GM15510 (cell line): ENCODE measurements around the gene EHF.

ENCODE experiments used
- POLR2A ChIP-seq: IDR thresholded peaks from 3 replicates; pipeline ENCODE4 v1.6.1; 2011; ENCODE audit warnings: borderline replicate concordance; ENCODE audit not compliant: insufficient read length; ENCODE audit errors: extremely low read depth

EHF gene

DNA sequence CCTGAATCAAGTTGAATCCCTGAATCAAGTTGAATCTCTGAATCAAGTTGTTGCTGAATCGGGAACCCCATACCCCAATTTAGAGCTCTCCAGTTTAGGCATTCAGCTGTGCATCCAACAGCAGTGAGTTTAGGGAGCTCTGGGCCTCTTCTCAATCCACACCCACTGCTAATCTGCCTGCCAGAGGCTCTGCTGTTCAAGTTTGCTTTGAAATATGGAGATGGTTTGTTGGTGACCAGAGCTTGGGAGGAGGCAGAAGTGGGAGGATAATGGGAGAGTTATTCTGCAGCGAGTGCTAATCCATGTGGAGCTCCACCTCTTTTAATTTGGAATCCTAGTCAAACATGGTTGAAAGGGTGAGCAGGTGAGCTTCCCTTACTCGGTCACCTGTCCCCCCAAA is 22.4 kb downstream of the EHF start:
- TF ChIP-seq POLR2A: no peak

DNA sequence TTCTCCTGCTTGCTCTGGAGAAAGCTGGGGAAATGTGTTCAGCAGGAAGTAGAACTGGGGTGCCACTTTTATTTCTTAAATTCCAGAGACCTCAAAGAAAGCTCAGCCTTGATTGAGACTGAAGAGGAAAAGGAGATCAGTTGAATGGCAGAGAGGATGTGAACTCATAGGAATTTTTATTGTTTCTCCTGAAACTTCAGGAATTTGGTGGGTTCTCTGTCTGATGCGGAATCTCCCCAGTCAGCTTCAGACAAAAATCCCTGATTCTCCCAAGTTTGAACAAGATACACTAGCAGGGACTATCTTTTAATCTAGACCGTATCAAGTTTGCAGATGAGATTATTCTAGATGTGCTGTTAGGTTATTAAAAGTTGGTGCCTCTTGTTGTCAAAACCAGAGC is 23.0 kb downstream of the EHF start:
- no peak for TF ChIP-seq POLR2A

DNA sequence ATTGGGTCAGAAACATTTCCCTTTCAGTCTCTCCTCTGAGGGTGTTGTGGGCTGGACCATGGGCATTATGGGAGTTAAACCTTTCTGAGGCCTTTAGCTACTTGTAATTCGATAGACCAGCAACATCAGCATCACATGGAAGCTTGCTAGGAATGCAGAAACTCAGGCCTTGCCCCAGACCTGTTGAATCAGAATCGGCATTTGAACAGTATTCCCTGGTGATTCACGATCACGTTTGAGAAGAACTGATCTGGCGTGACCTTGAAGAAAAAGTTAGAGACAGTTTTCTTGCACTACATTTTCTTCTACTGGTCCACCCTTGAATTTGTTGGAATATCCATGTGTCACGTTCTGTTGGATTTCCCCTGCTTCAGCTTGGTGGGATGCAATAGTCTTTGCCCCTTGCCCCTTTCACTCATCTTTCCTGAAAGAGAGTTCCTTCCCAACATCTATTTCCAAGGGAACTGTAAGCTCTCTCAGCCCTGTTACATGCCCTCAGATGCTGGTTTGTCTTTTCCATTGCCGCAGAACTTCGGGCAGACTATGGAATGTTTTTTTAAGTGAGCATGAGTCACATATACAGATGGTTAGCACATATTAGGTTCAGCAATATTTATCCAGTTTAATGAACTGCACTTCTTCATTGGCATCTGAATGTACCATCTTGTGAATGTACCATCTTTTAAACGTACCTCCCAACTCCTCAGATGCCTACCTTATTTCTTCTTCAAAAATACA is 23.9 kb downstream of the EHF start:
- no peak for TF ChIP-seq POLR2A

DNA sequence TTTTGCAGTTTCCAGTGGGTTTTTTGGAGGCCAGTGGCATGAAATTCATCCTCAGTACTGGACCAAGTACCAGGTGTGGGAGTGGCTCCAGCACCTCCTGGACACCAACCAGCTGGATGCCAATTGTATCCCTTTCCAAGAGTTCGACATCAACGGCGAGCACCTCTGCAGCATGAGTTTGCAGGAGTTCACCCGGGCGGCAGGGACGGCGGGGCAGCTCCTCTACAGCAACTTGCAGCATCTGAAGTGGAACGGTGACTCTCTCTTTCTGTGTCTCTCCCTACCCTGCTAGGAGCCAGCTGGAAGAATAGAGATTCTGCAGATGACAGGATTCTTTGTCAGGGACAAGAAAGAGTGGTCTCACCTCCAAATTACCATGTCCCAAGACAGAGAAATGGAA is 25.5 kb downstream of the EHF start:
- TF ChIP-seq POLR2A: no peak

DNA sequence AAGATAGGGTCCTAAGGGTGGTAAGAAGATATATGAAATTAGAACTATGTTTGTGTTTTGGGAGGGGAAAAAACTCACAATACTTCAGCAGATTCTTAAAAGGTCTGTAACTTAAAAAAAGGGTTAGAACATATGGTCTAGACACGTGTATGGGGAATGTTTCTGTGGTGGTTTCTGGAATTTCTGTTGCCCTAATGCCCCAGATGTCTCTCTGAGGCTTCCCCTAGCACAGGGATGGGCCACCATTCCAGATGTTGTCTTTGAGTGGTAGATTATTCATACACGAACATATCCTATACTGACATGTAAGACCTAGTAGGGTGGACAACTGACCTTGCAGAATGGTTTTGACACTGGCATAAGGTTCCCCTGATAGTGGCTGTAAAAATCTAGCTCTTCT is 26.2 kb downstream of the EHF start:
- no peak for TF ChIP-seq POLR2A

DNA sequence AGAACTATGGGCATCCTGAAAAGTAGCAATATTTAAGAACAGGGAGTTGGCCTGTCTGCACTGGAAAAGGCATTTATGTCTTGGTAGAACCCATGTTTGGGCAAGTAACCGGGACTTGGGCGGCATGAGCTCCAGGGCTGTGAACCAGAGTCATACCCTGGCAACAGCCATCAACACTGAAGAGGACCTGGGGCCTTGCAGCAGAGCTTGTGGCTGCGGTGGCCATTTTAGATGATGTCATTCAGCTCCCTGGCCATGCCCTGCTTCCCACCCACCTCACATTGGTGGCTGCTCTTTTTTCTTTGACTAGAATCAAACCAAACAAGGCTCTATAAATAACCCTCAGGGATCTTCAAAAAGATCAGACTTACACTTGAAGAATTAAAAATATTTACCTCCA is 26.6 kb downstream of the EHF start:
- TF ChIP-seq POLR2A: no peak

DNA sequence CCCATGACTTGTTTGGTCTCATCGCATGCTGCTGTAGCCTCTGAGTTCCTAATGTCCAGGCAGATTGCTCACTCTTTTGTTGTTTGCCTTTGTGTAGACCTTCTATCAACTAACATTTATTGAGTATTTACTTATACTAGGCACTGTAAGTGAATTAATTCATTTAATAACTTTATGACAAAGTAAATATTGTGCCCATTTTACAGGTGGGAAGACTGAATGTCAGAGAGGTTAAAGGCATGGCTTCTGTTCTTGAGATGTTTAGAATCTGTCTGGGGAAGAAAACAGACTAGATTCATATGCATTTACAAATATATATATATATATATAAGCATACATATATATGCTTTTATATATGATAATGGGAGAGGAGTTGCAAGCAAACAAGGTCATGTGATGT is 27.1 kb downstream of the EHF start:
- TF ChIP-seq POLR2A: no peak

DNA sequence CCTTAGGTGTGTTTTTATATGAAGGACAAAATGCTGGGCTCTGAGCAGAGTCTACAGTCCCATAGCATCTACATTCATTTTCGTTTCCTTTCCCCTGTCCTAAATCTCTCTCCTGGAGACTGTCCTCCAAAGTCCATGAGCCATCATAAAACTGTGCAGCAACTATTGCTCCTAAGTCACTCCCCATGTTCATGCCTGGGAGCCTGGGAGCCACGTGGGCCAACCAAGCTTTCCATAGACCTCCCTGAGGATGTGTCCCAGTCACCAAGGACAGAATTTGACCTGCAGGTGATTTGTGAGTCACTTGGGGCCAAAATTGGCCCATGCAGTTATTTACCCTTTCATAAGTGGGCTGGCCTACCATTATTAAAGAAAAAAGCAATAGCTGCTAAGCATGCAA is 28.7 kb downstream of the EHF start:
- no peak for TF ChIP-seq POLR2A

DNA sequence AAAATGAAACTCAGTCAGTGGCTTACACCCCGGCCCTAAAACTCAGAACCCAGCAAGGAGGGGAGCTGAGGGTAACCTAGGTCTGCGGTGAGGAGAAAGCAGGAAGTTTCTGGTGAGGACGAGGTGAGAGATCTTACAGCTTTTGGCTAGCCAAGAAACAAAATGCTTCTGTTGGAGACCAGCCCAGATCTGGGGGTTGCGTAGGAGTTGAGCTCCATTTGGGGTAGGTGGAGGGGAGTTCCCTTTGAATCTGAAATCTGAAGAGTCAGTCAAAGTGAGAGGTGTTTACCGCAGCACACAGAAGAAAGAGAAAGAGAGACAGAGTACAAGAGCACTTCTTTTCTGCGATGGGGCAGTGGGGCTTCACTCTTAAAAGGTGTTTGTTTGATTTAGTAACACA is 29.6 kb downstream of the EHF start:
- no peak for TF ChIP-seq POLR2A

DNA sequence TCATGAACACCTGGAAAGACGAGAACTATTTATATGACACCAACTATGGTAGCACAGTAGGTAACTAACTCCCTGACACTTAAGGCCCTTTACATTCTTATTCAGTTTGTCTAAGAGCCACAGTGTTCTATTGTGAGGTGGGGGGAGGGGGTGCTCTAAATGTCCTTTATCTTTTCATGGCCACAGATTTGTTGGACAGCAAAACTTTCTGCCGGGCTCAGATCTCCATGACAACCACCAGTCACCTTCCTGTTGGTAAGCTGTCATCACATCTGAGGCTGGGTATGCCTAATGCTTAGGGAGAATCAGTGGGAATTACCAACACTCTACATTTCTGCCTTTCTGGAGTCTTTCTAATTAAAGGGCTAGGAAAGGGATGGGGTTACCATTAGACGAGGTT is 30.7 kb downstream of the EHF start:
- no peak for TF ChIP-seq POLR2A

DNA sequence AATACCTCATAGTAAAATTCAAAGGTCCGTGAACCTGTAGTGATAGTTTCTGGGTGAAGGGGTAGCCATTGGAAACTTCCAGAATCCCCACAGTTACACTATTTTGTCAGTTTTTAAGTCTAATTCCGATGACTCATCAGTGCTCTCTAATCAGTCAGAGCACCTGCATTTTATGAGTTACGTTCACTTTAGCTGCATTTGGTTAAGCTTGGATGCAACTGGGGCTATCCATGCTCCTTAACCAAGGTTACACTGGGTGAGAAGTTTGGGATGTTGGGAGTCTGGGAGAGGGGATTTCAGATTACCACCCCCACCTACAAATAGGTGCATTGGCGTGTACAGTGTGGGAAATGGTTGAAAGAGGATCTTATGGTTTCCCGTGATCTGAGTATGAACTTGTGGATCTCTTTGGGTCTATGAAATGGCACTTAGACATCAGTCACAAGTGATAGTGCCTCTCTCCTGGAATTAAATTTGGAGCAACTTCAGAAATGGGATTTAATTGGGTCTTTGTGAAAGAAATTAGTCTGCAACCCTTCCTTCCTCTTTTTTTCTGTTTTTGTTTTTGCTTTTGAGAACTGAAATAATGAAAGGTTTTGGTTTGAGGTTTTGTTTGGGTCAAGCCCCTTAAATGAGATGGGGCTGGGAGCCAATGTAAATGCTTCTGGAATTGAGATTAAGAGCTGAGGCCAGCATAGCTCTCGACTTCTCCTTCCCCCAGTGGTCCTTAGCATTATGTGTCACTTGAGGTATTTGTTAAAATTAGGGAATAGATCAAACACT is 31.5 kb downstream of the EHF start:
- TF ChIP-seq POLR2A: no peak

DNA sequence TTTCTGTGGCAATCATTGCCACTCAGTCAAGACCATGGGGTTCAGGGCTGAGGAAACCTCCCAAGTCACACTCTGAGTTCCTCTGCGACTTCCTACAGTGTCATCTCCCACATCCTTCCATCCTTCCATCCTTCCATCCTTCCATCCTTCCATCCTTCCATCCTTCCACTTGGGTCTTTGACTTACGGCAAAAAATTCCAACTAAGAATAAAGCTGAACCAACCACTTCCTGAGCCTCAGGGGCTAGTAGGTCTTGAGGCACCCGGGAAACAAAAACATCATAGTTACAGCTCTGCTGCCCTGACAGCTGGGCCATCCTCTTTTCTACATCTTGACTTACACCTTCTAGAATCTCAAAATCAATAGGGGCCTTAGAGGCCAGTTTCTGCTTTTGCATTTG is 32.1 kb downstream of the EHF start:
- TF ChIP-seq POLR2A: no peak

DNA sequence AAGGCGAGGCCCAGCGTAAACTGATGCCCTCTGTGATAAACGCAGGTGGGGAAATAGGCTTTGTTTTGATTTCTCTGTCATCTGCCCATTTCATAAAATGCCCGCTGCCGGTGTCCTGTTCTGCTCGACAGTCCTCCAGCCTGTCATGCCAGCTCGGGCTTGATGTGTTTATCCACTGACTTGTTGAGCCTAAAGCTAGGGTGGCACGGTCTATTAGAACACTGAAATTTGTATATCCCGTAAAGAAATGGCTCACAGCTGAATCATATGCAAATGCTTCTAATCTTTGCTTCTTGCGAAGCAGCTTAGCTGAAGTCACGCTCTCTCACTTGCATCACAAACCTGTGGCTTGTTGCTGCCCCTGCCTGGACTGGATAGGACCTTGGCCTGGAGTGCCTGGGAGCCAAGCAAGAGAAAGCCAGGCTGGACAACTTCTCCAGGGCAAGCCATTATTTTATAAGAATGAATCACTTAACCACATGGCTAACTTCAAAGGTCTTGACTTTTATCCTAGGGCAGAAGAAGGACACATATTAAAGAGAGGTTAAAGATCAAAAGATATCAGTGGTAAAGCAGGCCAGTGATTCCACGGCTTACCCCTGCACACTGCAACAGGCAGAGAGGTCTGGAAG is 33.1 kb downstream of the EHF start:
- no peak for TF ChIP-seq POLR2A

DNA sequence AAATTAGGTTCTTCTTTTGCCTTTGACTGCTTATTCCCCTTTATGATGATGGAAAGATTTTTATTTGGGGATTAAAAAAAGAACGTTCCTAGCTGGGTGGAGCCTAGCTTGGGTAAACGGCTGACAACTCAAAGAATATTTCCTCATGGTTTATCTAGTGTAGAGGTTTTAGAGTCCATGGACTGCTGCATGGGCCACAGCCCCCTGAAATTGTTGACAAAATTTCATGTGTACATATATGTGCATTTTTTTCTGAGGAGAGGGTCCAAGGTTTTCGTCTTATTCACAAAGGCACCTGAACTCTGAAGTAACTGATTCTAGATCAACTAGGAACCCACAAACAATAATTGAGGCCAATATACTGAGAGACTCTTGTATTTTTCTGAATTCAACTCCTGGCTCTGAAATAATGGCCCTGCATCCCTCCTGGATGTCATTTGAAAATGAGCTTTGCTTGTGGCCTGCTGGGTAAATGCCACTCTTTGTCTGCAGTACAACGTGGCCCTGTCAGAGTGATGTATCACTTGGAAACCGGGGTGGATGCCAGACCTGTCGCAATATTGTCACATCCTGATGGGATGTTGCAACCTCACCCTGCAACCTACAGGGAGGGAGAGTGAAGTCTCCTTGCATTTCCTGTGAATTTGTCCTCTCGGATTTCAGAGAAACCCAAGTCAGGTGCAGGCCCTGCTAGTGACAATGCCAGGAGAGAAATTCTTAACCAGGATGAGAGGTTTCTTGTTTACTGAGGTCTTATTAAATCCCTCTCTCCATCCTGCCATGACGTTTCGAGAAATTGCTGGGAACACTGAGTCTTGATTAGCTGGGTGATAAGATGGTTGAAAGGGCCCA is 33.8 kb downstream of the EHF start:
- no peak for TF ChIP-seq POLR2A
